GM19035 (cell line): ENCODE results near the gene ADPRHL1.
A peak's percentile ranks its signal among the peaks of the same experiment; 100 is the strongest.
"Not testable (repeated sequence)": the region's sequence is repeated elsewhere in the genome, so short reads cannot be mapped to it uniquely, and the experiment has no call there.

Experiments
- ATAC-seq: cut with Tn5 transposase; IDR thresholded peaks from one replicate; pipeline ENCODE4 v1.9.1; 2021; ENCODE audit not compliant: unreplicated experiment

ADPRHL1 gene

GRCh38 chr13:113456116-113456702 is 2.9 kb upstream of the ADPRHL1 start:
- no peak for ATAC-seq

GRCh38 chr13:113455384-113455783 is 2.1 kb upstream of the ADPRHL1 start:
- ATAC-seq, result no peak

- no peak for ATAC-seq
Observed at GRCh38 chr13:113454936-113455335, 1.6 kb upstream of the ADPRHL1 start.

DNA sequence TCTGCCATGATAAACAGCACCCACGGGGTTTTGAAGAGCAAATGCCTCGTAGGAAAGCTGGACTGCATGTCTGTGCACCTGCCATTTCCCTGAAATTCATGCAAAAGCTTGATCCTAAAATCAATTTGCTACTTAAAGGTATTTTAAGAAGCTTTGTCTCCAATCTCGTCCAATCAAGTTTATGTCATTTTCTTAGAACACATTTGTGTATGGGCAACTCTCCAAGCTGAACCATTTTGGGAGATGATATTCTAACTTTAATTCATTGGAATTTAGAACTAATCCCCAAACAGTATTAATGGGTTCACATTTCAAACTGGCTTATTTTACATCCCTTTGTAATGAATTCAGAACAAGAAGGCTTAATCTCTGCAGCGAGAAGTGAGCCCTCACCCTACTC is 822 bp downstream of the ADPRHL1 start:
- no peak for ATAC-seq

DNA sequence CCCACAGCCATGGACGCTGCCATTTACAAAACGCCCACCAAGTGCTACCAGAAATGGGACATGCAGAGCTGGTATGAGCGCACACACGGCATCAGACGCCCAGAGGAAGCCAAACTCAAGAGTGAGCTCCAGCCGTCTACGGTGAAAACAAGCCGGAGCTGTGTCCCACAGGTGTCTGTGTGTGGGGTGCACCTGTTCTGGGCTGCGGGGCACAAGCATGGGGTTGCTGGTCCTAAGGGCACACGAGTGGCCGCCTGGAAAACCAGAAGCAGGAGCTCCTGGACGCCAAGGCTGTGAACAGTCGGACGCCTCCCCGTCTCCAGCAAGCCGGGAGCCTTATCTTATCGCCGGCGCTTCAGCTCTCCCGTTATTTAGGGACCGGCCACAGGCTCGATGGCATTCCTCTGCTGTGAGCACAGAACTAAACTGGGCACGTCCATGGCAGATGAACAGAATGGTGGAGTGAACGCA is 1.3 kb downstream of the ADPRHL1 start:
- ATAC-seq, result no peak

GRCh38 chr13:113450861-113451620 is 2.2 kb downstream of the ADPRHL1 start:
- ATAC-seq, result not testable (repeated sequence)

DNA sequence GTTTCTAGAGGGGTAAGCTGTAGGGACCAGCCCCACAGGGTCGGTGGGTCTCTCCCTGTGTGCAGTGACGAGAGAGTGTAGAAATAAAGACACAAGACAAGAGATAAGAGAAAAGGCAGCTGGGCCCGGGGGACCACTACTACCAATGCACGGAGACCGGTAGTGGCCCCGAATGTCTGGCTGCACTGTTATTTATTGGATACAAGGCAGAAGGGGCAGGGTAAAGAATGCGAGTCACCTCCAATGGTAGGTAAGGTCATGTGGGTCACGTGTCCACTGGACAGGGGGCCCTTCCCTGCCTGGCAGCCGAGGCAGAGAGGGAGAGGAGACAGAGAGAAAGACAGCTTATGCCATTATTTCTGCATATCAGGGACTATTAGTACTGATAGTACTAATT is 2.9 kb downstream of the ADPRHL1 start:
- ATAC-seq, result not testable (repeated sequence)

DNA sequence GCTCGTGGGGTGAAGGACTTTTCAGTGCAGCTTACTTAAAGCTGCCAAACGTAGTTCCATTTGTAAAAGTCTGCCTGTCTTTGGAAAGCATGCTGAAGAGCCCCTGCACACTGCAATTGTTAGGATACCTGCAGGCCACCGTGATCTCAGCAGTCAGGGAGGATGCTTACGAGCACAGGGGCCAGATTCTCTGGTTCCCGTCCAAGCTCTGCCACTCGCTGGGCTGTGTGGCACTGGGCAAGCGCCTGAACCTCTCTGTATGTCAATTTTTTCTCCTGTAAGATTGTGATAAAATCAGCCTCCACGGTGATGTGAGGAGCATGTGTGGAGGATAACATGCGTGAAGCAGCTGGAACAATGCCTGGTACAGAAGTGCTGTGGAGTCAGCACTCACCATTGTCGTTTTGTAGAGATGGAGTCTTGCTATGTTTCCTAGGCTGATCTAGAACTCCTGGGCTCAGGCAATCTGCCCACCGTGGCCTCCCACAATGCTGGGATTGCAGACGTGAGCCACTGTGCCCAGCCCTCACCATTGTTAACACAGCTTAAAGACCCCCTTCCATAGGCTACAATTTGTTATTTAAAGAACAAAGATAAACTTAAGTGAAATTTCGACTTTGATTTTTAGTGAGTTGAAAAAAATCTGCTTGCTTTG is 3.5 kb downstream of the ADPRHL1 start:
- peak; percentile 6 for ATAC-seq

- peak; percentile 63 for ATAC-seq
Observed at GRCh38 chr13:113448885-113449692, 4.2 kb downstream of the ADPRHL1 start.

DNA sequence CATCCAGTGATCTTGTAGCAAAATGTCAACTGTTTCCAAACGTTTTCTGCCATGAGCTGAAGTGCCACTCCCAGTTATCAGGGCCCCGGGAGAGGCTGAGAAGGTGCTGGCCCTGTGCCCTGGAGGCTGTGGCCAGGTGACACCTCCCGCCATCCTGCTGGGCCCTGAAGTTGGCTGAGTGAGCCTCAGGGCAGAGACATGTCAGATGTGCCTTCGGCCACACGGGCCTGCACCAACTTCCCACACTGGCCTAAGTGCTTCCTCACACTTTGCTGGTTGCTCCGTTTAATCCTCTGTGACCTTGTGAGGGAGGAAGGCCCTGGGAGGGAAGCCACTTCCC is 4.8 kb downstream of the ADPRHL1 start:
- peak; percentile 13 for ATAC-seq

DNA sequence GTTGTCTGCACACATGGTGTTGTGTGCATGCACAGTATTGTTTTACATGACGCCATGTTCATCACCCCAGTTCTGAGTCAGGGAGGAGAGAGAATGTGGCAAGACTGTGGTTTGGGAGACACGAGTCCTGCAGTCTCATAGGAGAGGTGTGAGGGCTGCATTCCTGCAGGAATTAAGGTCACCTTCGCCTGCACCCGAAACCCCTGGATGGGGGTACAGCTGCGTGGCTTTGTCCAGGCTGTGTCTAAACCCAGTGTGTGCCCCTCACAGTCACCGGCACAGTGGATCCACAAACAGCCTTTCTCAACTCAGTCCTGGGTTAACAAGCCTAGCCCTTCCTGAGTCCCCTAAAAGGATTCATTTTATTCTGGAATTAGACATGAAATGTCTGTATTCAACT is 5.7 kb downstream of the ADPRHL1 start:
- no peak for ATAC-seq

DNA sequence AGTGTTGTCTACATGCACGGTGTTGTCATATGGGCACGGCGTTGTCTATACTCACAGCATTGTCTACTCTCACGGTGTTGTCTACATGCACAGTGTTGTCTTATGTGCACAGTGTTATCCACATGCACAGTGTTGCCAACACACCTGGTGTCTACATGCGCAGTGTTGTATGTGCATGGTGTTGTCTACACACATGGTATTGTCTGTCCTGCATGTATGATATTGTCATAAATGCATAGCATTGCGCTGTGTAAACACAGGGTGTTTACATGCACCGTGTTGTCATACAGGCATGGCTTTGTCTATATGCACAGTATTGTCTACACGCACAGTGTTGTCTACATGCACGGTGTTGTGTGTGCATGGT is 6.8 kb downstream of the ADPRHL1 start:
- no peak for ATAC-seq

- ATAC-seq, result no peak
Observed at GRCh38 chr13:113445791-113446487, 7.3 kb downstream of the ADPRHL1 start.

DNA sequence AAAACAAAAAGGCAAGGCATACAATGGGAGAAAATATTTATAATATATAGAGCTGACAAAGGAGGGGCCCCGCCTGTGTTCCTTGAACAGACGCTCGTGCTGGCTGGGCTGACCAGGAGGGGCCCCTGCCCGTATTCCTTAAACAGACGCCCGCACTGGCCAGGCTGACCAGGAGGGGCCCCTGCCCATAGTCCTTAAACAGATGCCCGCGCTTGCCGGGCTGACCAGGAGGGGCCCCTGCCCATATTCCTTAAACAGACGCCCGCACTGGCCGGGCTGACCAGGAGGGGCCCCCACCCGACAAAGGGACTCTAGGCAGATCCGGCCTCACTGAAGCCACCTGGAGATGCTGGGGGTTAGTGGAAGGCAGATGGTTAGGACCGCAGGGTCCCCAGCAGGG is 9.3 kb downstream of the ADPRHL1 start:
- no peak for ATAC-seq

DNA sequence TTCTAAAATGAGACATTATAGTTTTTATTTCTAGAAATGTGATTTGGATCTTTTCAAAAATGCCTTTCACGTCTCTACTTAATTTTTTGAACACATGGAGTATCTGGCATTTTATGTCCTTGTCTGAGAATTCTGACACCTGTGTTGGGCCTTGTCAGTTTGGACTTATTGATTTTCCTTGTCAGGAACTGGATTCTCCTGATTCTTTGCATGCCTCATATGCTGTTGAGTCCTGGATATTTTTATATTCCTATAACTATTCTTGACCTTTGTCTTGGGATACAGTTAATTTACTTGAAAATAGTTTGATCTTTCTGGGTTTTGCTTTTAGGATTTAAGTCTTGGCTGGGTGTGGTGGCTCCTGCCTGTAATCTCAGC is 10.3 kb downstream of the ADPRHL1 start:
- no peak for ATAC-seq

DNA sequence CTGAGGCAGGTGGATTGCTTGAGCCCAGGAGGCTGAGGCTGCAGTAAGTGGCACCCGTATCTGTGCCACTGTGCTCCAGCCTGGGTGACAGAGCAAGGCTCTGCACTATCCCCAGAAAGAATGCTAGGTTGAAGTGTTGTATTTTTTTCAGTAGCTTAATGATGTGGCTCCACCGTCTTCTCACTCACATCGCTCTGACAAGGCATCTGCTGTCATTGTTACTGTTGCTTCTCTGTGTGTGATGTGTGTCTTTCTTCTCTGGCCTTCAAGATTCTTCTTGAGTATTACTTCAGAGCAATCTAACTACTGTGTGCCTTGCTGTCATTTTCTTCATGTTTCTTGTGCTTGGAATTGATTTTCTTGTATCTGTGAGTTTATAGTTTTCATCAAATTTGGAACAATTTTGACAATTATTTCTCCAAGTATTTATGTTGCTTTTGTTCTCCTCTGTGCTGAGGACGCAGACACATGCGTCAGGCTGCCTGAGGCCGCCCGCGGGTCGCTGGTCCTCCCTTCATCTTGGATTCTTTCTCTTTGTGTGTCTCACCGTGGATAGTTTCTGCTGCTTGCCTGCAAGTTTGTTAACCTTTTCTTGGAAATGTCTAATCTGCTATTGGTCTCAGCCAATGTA is 10.8 kb downstream of the ADPRHL1 start:
- ATAC-seq, result no peak

- ATAC-seq, result no peak
Observed at GRCh38 chr13:113441661-113442060, 11.6 kb downstream of the ADPRHL1 start.

DNA sequence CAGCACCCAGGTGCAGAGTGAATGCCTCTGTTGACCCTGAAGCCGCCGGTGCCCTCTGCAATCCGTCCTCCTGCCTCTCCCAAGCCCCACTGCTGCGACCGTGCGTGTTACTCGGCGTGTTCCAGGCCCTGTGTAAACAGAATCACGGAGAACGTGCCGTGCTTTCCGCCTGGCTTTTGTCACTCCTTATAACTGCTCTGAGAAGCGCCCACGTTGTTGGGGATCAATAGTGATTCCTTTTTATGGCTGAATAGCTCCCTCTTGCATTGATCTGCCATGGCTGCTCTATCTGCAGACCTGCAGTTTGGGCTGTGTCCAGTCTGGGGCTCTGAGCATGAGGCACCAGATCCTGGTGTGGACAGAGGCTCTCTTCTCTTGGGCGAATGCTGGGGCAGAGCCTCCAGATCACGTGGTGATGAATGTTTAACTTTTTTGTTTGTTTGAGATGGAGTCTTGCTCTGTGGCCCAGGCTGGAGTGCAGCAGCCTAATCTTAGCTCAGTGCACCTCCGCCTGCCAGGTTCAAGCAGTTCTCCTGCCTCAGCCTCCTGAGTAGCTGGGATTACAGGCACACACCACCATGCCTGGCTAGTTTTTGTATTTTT is 15.8 kb downstream of the ADPRHL1 start:
- ATAC-seq, result no peak

DNA sequence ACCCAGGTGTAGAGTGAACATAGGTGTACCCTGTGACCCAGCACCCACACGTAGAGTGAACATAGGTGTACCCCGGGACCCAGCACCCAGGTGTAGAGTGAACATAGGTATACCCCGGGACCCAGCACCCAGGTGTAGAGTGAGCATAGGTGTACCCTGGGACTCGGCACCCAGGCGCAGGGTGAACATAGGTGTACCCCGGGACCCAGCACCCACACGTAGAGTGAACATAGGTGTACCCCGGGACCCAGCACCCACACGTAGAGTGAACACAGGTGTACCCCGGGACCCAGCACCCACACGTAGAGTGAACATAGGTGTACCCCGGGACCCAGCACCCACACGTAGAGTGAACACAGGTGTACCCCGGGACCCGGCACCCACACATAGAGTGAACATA is 16.4 kb downstream of the ADPRHL1 start:
- not testable (repeated sequence) for ATAC-seq

- ATAC-seq, result not testable (repeated sequence)
Observed at GRCh38 chr13:113435907-113436306, 17.4 kb downstream of the ADPRHL1 start.
